DND-41 (cell line): ENCODE measurements around the gene AMER2.

Source experiments
- ATAC-seq: fragments of 200-7000 bp; cut with Tn5 transposase; 3 replicates; pipeline ENCODE4 v1.9.1; 2021; ENCODE audit warnings: low read depth; ENCODE audit not compliant: insufficient read depth
- DNase-seq: peaks from one replicate; pipeline ENCODE4 v3.0.0-alpha.2; 2020
- H2AFZ ChIP-seq: 2 replicates; pipeline ENCODE4 v1.6.0; 2012; ENCODE audit warnings: low read depth, low read length
- H3K27ac ChIP-seq: 2 replicates; pipeline ENCODE4 v1.5.1; 2012; ENCODE audit warnings: low read length, inconsistent platforms
- H3K27me3 ChIP-seq: fragments of 200-600 bp; sonication (generic); 2 replicates; pipeline ENCODE4 v1.6.0; 2012; ENCODE audit warnings: low read length, mild to moderate bottlenecking, inconsistent platforms; ENCODE audit not compliant: insufficient read depth, poor library complexity
- H3K36me3 ChIP-seq: 2 replicates; pipeline ENCODE4 v1.5.1; 2012; ENCODE audit warnings: low read length, inconsistent platforms; ENCODE audit not compliant: insufficient read depth
- H3K4me1 ChIP-seq: 2 replicates; pipeline ENCODE4 v1.5.1; 2012; ENCODE audit warnings: mild to moderate bottlenecking, low read length; ENCODE audit not compliant: insufficient read depth
- H3K4me2 ChIP-seq: 2 replicates; pipeline ENCODE4 v1.6.0; 2012; ENCODE audit warnings: mild to moderate bottlenecking, moderate library complexity, low read length, inconsistent platforms; ENCODE audit not compliant: insufficient read depth
- H3K4me3 ChIP-seq, 2 experiments: fragments of 200-600 bp in 1 of 2; shearing (Covaris generic) in 1 of 2; 2 replicates each; pipeline ENCODE4 v1.5.1; 2012 to 2016; ENCODE audit warnings: inconsistent platforms in 2 of 2, low read length in 2 of 2, mild to moderate bottlenecking in 2 of 2, low read depth in 1 of 2, moderate library complexity in 1 of 2
- H3K79me2 ChIP-seq: 2 replicates; pipeline ENCODE4 v1.6.0; 2012; ENCODE audit warnings: low read length, inconsistent platforms; ENCODE audit not compliant: insufficient read depth
- H3K9ac ChIP-seq: 2 replicates; pipeline ENCODE4 v1.6.0; 2012; ENCODE audit warnings: low read depth, mild to moderate bottlenecking, inconsistent platforms, low read length, moderate library complexity
- H3K9me3 ChIP-seq: 2 replicates; pipeline ENCODE4 v1.5.1; 2012; ENCODE audit warnings: low read length, moderate library complexity, mild to moderate bottlenecking, inconsistent platforms; ENCODE audit not compliant: insufficient read depth, severe bottlenecking
- H4K20me1 ChIP-seq: 2 replicates; pipeline ENCODE4 v1.6.0; 2012; ENCODE audit warnings: low read length; ENCODE audit not compliant: insufficient read depth
- EZH2 ChIP-seq: IDR thresholded peaks from 3 replicates; pipeline ENCODE4 v1.6.1; 2012; ENCODE audit warnings: borderline replicate concordance, low read depth, mild to moderate bottlenecking, moderate library complexity, low read length, inconsistent platforms; ENCODE audit not compliant: severe bottlenecking
- TF ChIP-seq, protein P1 (sequence below): IDR thresholded peaks from 2 replicates; pipeline ENCODE4 v1.5.1; 2012; ENCODE audit warnings: borderline replicate concordance, low read length, moderate library complexity, mild to moderate bottlenecking; ENCODE audit not compliant: poor library complexity, severe bottlenecking; ENCODE audit errors: extremely low read depth

AMER2 gene

DNA sequence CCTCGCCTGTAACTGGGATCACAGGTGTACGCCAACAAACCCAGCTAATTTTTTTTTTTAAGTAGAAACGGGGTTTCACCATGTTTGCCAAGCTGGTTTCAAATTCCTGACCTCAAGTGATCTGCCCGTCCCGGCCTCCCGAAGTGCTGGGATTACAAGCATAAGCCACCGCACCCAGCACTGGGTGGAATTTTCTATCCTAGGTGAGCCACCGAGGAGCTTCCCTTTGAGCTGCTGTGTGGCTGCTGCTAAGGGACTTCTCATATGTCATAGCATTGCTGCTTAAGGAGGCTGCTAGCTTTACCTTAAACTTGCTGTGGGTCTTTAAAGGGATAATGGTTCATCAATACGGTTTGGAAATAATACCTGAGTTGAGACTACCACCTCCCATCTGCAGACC, 2.9 kb upstream of the AMER2 start:
- no peak overlapping the region for H3K9ac ChIP-seq
- H3K4me3 ChIP-seq: no peak overlapping the region
- TF ChIP-seq, protein P1, sequence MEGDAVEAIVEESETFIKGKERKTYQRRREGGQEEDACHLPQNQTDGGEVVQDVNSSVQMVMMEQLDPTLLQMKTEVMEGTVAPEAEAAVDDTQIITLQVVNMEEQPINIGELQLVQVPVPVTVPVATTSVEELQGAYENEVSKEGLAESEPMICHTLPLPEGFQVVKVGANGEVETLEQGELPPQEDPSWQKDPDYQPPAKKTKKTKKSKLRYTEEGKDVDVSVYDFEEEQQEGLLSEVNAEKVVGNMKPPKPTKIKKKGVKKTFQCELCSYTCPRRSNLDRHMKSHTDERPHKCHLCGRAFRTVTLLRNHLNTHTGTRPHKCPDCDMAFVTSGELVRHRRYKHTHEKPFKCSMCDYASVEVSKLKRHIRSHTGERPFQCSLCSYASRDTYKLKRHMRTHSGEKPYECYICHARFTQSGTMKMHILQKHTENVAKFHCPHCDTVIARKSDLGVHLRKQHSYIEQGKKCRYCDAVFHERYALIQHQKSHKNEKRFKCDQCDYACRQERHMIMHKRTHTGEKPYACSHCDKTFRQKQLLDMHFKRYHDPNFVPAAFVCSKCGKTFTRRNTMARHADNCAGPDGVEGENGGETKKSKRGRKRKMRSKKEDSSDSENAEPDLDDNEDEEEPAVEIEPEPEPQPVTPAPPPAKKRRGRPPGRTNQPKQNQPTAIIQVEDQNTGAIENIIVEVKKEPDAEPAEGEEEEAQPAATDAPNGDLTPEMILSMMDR: no peak
- TF ChIP-seq EZH2: no peak
- H3K4me2 ChIP-seq: no peak overlapping the region
- H3K79me2 ChIP-seq: no peaks in the 10 kb centered on the region
- H3K27ac ChIP-seq: no peak overlapping the region
- peaks cover 10% of the 10 kb centered on the region for H3K27me3 ChIP-seq
- ATAC-seq (no peak), DNase-seq (no peak)
- no peaks in the 10 kb centered on the region for H3K4me1 ChIP-seq
- H3K9me3 ChIP-seq: no peaks in the 10 kb centered on the region
- H2AFZ ChIP-seq: no peak overlapping the region
- no peaks in the 10 kb centered on the region for H4K20me1 ChIP-seq
- no peaks in the 10 kb centered on the region for H3K36me3 ChIP-seq

- H3K9ac ChIP-seq: no peak overlapping the region
- H3K79me2 ChIP-seq: no peaks in the 10 kb centered on the region
- H3K27me3 ChIP-seq: peaks cover 6% of the 10 kb centered on the region
- TF ChIP-seq, protein P1: no peak
- no peak for TF ChIP-seq EZH2
- no peak overlapping the region for H3K4me2 ChIP-seq
- DNase-seq (no peak), ATAC-seq (no peak)
- no peaks in the 10 kb centered on the region for H4K20me1 ChIP-seq
- no peaks in the 10 kb centered on the region for H3K9me3 ChIP-seq
- no peaks in the 10 kb centered on the region for H3K36me3 ChIP-seq
- H2AFZ ChIP-seq: no peak overlapping the region
- H3K4me1 ChIP-seq: no peaks in the 10 kb centered on the region
- no peak overlapping the region for H3K27ac ChIP-seq
- no peak overlapping the region for H3K4me3 ChIP-seq
These were observed 2.2 kb upstream of the AMER2 start for GRCh38 chr13:25174304-25174703.

- no peak for TF ChIP-seq EZH2
- TF ChIP-seq, protein P1: no peak
- Histone ChIP-seq H3K4me1 (no peaks in the 10 kb centered on the region), H3K4me2 (no peak overlapping the region), H3K4me3 (no peak overlapping the region), H3K9me3 (no peaks in the 10 kb centered on the region), H3K27ac (no peak overlapping the region), H3K36me3 (no peaks in the 10 kb centered on the region), H3K9ac (no peak overlapping the region), H3K27me3 (peaks cover 2% of the 10 kb centered on the region), H3K79me2 (no peaks in the 10 kb centered on the region), H2AFZ (no peak overlapping the region), H4K20me1 (no peaks in the 10 kb centered on the region)
- ATAC-seq (no peak), DNase-seq (no peak)
These were observed 179 bp upstream of the AMER2 start for GRCh38 chr13:25172303-25172630.

DNA sequence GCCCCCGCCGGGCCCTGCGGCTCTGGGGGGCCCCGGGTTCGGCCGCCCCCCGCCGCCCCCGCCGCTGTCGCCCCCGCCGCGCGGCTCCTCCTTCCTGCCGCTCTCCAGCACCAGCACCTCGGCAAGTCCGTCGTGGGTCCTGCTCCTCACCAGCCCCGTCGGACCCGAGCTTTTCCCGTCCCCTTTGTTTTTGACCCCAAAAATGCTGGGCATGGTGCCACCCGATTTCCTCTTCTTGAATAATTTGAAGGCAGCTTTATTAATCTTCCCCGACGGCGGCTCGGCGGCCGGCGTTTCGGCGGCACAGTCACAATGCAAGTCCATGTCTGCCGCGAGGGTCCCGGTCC, 945 bp downstream of the AMER2 start:
- Histone ChIP-seq H3K9ac (no peak overlapping the region), H3K79me2 (no peaks in the 10 kb centered on the region), H3K4me1 (no peaks in the 10 kb centered on the region), H3K36me3 (no peaks in the 10 kb centered on the region), H3K9me3 (no peaks in the 10 kb centered on the region), H4K20me1 (no peaks in the 10 kb centered on the region), H3K4me2 (no peak overlapping the region), H3K27ac (no peak overlapping the region), H3K4me3 (no peak overlapping the region), H3K27me3 (no peaks in the 10 kb centered on the region), H2AFZ (no peak overlapping the region)
- DNase-seq (no peak), ATAC-seq (no peak)
- TF ChIP-seq, protein P1: no peak
- TF ChIP-seq EZH2: no peak
